OCI-LY3 (cell line): ENCODE results near the gene AKAP6.

Experiments used
- H2AFZ ChIP-seq: fragments of 200-600, 300-600 bp; shearing (Covaris generic); 2 replicates; pipeline ENCODE4 v1.6.0; 2014; ENCODE audit warnings: antibody characterized with exemption, low read depth, low read length
- H3K27ac ChIP-seq: fragments of 200-600, 300-600 bp; sonication (generic); 2 replicates; pipeline ENCODE4 v1.5.1; 2014; ENCODE audit warnings: mild to moderate bottlenecking, low read length, moderate library complexity, mixed read lengths
- H3K27me3 ChIP-seq: fragments of 200-600, 300-600 bp; sonication (generic); 2 replicates; pipeline ENCODE4 v1.6.1; 2014; ENCODE audit warnings: low read depth, low read length, mixed read lengths
- H3K36me3 ChIP-seq: fragments of 200-600, 300-600 bp; sonication (generic); replicated peaks from 2 replicates; pipeline ENCODE3; 2014; ENCODE audit warnings: low read depth, low read length, mixed read lengths
- H3K4me1 ChIP-seq: fragments of 300-600, 200-600 bp; sonication (generic); 2 replicates; pipeline ENCODE4 v1.6.1; 2014; ENCODE audit warnings: low read length, mixed read lengths
- H3K4me2 ChIP-seq: fragments of 200-600, 300-600 bp; sonication (generic); 2 replicates; pipeline ENCODE4 v1.6.1; 2014; ENCODE audit warnings: low read length, mixed read lengths
- H3K4me3 ChIP-seq: fragments of 300-600, 200-600 bp; sonication (generic); 2 replicates; pipeline ENCODE4 v1.5.1; 2014; ENCODE audit warnings: antibody characterized with exemption, mild to moderate bottlenecking, low read length, moderate library complexity
- H3K79me2 ChIP-seq: fragments of 300-600, 200-600 bp; shearing (Covaris generic); 2 replicates; pipeline ENCODE4 v1.6.1; 2014; ENCODE audit warnings: mild to moderate bottlenecking, low read length, mixed read lengths
- H3K9ac ChIP-seq: fragments of 300-600, 200-600 bp; shearing (Covaris generic); 2 replicates; pipeline ENCODE4 v1.6.0; 2014; ENCODE audit warnings: mild to moderate bottlenecking, low read length, moderate library complexity
- H3K9me3 ChIP-seq: fragments of 200-600, 300-600 bp; shearing (Covaris generic); 2 replicates; pipeline ENCODE4 v1.6.1; 2014; ENCODE audit warnings: low read length, mixed read lengths; ENCODE audit not compliant: insufficient read depth
- H4K20me1 ChIP-seq: fragments of 200-600, 300-600 bp; sonication (generic); 2 replicates; pipeline ENCODE4 v1.6.1; 2016; ENCODE audit warnings: low read length, mixed read lengths; ENCODE audit not compliant: insufficient read depth
- CTCF ChIP-seq: fragments of 200-600, 300-600 bp; sonication (generic); IDR thresholded peaks from 2 replicates; pipeline ENCODE4 v1.5.1; 2014; ENCODE audit warnings: antibody characterized with exemption, low read length, low read depth
- EZH2phosphoT487 ChIP-seq: fragments of 200-600 bp; shearing (Covaris generic); IDR thresholded peaks from 2 replicates; pipeline ENCODE4 v1.6.1; 2018; ENCODE audit warnings: antibody characterized with exemption, mixed run types, low read depth

Gene AKAP6

DNA sequence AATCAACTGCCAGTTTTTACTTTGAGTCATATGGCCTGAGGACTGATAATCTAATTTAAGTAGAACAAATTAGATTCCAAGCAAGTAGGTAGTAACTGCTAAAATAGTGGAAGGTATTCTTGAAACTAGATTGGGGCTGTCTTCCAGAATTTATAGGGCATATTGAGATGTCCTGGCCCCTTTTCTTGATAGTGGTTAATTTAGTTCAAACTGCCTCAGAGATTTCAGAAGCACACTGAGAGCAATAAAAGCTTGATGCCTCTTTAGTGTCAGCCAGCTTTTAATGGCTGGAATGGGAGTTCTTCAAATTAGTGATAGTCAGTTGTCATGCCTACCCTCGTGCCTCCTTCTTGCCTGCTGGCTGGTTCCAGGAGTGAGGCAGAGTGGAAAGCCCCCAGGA, 120.5 kb downstream of the AKAP6 start:
- no peak overlapping the region for H2AFZ ChIP-seq

GRCh38 chr14:32450919-32451675, 122.0 kb downstream of the AKAP6 start:
- no peak overlapping the region for H2AFZ ChIP-seq

More for the DNA sequence above, 120.5 kb downstream of the AKAP6 start:
- no peak for TF ChIP-seq EZH2phosphoT487
- no peak for TF ChIP-seq CTCF
- H3K4me2 ChIP-seq, result no peak overlapping the region
- no peaks in the 10 kb centered on the region for H3K79me2 ChIP-seq
- H3K4me1 ChIP-seq, result no peaks in the 10 kb centered on the region
- no peaks in the 10 kb centered on the region for H3K27me3 ChIP-seq
- no peak overlapping the region for H3K27ac ChIP-seq
- H3K4me3 ChIP-seq, result no peak overlapping the region
- H4K20me1 ChIP-seq, result no peaks in the 10 kb centered on the region
- H3K36me3 ChIP-seq, result no peaks in the 10 kb centered on the region
- H3K9me3 ChIP-seq, result no peaks in the 10 kb centered on the region
- H3K9ac ChIP-seq, result no peak overlapping the region

GRCh38 chr14:32453857-32454810, 125.0 kb downstream of the AKAP6 start:
- no peaks in the 10 kb centered on the region for H3K4me1 ChIP-seq
- H3K4me3 ChIP-seq, result no peak overlapping the region
- H3K27me3 ChIP-seq, result no peaks in the 10 kb centered on the region
- H3K79me2 ChIP-seq, result no peaks in the 10 kb centered on the region
- no peak overlapping the region for H3K27ac ChIP-seq
- no peak overlapping the region for H2AFZ ChIP-seq
- no peaks in the 10 kb centered on the region for H3K9me3 ChIP-seq
- no peaks in the 10 kb centered on the region for H3K36me3 ChIP-seq
- H3K4me2 ChIP-seq, result no peak overlapping the region
- no peak for TF ChIP-seq CTCF
- H3K9ac ChIP-seq, result no peak overlapping the region
- H4K20me1 ChIP-seq, result no peaks in the 10 kb centered on the region

More at GRCh38 chr14:32450919-32451675, 122.0 kb downstream of the AKAP6 start:
- Histone ChIP-seq H3K79me2 (no peaks in the 10 kb centered on the region), H3K27me3 (no peaks in the 10 kb centered on the region), H3K9ac (no peak overlapping the region), H3K9me3 (no peaks in the 10 kb centered on the region), H3K4me1 (no peaks in the 10 kb centered on the region), H3K4me3 (no peak overlapping the region), H3K36me3 (no peaks in the 10 kb centered on the region), H3K4me2 (no peak overlapping the region), H4K20me1 (no peaks in the 10 kb centered on the region), H3K27ac (no peak overlapping the region)
- TF ChIP-seq EZH2phosphoT487 (no peak), CTCF (no peak)
